ENCODE results near the gene PLAC8L1.

The PLAC8L1 gene

DNA sequence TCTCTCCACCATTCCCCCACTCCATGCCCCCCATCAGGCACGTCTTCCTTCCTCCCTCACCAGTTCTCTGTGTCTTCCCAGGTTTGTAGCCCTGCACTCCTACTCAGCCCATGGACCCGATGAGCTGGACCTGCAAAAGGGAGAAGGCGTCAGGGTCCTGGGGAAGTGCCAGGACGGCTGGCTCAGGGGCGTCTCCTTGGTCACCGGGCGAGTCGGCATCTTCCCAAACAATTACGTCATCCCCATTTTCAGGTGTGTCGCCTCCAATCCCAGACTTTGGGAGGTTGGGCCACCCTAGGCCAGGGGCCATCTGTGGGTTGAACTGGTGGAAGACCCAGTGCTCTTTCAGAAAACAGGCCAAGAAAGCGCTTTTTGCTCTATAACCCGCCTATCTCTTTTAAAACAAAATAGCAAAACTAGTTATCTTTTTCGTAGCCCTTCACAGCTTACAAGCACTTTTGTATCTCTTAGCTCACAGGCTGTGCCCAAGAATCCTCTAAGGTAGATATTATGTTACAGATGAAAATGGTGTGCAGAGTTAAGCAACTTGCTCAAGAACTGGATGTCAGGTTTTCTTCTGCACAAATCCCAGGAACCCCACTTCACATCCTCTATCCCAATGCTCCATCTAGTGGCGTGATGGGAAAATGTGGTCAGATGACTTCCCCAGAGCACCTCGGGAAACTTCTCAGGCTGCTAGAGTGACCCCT is 56.2 kb downstream of the PLAC8L1 start:
- H3K4me3 ChIP-seq (ENCODE audit: low read depth, low read length), result no peak overlapping the region
- TF ChIP-seq, protein P1, sequence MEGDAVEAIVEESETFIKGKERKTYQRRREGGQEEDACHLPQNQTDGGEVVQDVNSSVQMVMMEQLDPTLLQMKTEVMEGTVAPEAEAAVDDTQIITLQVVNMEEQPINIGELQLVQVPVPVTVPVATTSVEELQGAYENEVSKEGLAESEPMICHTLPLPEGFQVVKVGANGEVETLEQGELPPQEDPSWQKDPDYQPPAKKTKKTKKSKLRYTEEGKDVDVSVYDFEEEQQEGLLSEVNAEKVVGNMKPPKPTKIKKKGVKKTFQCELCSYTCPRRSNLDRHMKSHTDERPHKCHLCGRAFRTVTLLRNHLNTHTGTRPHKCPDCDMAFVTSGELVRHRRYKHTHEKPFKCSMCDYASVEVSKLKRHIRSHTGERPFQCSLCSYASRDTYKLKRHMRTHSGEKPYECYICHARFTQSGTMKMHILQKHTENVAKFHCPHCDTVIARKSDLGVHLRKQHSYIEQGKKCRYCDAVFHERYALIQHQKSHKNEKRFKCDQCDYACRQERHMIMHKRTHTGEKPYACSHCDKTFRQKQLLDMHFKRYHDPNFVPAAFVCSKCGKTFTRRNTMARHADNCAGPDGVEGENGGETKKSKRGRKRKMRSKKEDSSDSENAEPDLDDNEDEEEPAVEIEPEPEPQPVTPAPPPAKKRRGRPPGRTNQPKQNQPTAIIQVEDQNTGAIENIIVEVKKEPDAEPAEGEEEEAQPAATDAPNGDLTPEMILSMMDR (IDR thresholded peaks at IDR 0.05; ENCODE audit: borderline replicate concordance, insufficient read depth, low read depth, low read length), result peak; percentile 37; the same call in 1 of the 2 replicates

DNA sequence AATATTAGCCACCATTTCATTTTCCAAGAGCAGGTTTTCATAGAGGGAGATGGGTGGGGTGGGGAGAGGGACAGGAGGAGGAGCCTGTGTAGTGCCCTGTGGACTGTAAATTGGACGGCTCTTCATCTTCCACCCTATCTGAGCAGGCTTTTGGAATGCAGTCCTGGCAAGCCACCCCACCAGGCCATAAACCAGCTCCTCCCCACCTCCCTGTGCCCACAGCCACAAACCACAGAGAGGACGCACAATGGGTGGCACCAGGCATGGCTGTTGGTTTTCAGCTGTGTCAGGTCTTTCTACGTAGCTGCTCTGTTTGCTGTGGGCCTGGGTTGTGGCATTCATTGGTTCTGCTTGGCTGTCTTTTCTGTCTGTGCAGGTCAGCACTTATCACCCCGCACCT is 58.0 kb downstream of the PLAC8L1 start:
- no peak overlapping the region for H3K4me3 ChIP-seq (ENCODE audit: low read depth, low read length)
- TF ChIP-seq, protein P1 (IDR thresholded peaks at IDR 0.05; ENCODE audit: borderline replicate concordance, insufficient read depth, low read depth, low read length), result no peak

DNA sequence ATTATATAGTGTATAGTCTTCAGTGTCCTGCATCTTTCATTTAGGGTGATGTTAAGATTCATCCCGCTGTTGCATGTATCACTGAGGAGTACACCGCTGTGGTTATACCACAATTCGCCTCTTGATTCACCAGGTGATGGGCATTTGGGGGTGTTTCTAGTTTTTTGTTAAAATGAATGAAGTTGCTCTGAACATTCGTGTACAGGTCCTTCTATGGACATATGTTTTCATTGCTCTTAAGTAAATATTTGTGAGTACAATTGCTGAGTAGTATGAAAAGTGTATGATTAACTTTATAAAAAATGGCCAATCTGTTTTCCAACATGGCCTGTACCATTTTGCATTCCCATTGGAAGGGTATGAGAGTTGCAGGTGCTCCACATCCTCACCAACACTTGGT is 61.7 kb downstream of the PLAC8L1 start:
- TF ChIP-seq, protein P1 (IDR thresholded peaks at IDR 0.05; ENCODE audit: borderline replicate concordance, insufficient read depth, low read depth, low read length), result no peak
- H3K4me3 ChIP-seq (ENCODE audit: low read depth, low read length), result no peak overlapping the region

DNA sequence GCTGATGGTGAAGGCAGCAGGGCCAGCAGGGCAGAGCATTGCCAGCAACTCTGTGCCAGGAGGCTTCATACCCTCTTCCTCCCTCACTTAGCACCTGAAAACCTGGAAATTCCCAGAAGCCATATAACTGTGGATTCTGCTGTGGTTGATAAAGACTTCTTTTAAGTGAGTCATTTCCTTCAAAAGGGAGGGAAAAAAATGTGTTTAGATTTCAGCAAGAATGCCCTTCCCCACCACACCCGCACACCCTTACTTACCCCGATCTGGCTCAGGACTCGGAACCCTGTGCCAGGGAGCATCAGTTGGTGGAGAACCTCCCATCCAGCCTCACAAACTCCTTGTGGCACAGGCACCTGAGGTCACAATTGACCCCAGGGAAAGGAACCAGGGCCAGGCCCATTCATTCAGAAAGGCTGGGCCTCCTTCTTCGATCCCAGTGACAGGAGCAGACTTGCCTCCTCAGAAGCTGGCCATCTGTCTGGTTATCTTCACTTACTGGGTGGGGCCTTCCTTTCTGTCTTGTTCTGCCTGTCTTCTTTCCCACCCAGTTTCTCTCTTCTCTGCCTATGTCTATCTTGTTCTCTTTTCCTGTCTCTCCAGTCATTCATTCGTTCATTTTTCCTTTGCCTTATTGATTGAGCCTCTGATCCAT is 62.6 kb downstream of the PLAC8L1 start:
- TF ChIP-seq, protein P1 (IDR thresholded peaks at IDR 0.05; ENCODE audit: borderline replicate concordance, insufficient read depth, low read depth, low read length), result no peak

DNA sequence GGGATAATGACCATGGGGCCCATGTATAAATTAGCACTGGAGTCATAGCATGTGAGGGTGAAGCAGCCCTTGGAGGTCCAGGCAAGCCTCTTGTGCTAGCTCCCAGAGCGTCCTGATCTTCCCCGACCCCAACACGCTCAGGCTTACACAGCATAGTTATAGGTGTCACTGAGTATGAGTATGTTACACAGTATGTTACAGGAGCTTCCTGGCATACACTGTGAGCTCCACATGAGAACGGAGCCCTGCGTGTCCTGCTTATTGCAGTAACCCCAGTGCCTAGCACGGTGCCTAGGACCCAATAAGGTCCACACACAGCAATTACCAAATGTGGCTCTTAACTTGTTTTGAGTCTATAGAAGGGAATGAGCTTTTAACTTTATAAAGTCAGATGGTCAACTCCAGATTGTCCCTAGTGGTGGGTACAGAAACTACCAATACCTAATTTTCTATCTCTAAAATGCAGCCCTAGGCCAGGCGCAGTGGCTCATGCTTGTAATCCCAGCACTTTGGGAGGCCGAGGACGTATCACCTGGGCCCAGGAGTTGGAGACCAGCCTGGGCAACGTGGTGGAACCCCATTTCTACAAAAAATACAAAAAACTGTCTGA is 64.1 kb downstream of the PLAC8L1 start:
- H3K4me3 ChIP-seq (ENCODE audit: low read depth, low read length), result no peak overlapping the region
- TF ChIP-seq, protein P1 (IDR thresholded peaks at IDR 0.05; ENCODE audit: borderline replicate concordance, insufficient read depth, low read depth, low read length), result peak; percentile 29; the same call in 1 of the 2 replicates

More for the DNA sequence above, 62.6 kb downstream of the PLAC8L1 start:
- H3K4me3 ChIP-seq (ENCODE audit: low read depth, low read length), result no peak overlapping the region

DNA sequence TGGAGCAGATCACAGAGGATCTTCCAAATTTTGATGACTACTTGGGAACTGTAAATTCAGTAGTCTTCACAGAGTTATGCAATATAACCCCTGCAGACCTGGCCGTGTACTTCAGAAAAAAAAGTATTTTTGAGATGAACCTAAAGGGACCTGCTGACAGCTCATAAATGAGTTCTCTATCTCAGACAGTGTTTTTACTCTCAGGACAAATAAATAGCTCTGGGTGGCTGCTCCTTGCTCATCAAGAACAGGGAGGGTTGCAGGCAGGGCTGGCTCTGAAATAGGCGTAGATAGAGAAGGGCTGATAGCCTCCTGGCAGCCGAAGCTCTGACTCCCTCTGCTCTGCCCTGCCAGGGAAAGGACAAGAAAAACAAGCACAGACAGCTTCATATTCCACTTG is 64.8 kb downstream of the PLAC8L1 start:
- H3K4me3 ChIP-seq (ENCODE audit: low read depth, low read length), result no peak overlapping the region
- TF ChIP-seq, protein P1 (IDR thresholded peaks at IDR 0.05; ENCODE audit: borderline replicate concordance, insufficient read depth, low read depth, low read length), result no peak

Measured in GM12875 (cell line).